GM19328 (cell line): Measurements from ENCODE around the gene SLC22A24.
"Not testable (repeated sequence)": the region's sequence is repeated elsewhere in the genome, so short reads cannot be mapped to it uniquely, and the experiment has no call there.

Experiments
- ATAC-seq: cut with Tn5 transposase; IDR thresholded peaks from one replicate; pipeline ENCODE4 v1.9.1; 2021; ENCODE audit warnings: mild to moderate bottlenecking, moderate library complexity; ENCODE audit not compliant: unreplicated experiment

Gene SLC22A24, protein sequence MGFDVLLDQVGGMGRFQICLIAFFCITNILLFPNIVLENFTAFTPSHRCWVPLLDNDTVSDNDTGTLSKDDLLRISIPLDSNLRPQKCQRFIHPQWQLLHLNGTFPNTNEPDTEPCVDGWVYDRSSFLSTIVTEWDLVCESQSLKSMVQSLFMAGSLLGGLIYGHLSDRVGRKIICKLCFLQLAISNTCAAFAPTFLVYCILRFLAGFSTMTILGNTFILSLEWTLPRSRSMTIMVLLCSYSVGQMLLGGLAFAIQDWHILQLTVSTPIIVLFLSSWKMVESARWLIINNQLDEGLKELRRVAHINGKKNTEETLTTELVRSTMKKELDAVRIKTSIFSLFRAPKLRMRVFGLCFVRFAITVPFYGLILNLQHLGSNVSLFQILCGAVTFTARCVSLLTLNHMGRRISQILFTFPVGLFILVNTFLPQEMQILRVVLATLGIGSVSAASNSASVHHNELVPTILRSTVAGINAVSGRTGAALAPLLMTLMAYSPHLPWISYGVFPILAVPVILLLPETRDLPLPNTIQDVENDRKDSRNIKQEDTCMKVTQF

DNA sequence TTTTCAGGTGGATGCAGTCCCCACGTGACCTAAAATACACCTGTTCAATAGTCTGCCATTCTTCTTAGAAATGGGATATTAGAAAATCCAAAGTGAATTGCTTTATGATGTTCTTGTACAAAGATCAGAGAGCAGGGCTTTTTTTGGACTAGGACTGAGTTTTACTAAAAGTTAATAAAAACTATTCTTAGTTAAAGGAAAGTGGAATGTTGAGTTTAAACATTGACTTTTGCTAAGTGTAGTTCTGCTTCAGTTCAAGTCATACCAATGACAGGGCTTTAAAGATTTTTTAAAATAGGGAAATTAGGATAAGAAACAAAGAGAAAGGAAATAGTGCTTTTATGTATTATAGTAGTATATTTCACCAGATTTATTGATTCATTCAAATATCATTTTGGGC is at the start of gene SLC22A24:
Gene SLC22A24 (minus strand): TSS at position 101 of the 400 bp plus-strand sequence. CDS start 442 bp downstream, outside the sequence.
- ATAC-seq: no peak

DNA sequence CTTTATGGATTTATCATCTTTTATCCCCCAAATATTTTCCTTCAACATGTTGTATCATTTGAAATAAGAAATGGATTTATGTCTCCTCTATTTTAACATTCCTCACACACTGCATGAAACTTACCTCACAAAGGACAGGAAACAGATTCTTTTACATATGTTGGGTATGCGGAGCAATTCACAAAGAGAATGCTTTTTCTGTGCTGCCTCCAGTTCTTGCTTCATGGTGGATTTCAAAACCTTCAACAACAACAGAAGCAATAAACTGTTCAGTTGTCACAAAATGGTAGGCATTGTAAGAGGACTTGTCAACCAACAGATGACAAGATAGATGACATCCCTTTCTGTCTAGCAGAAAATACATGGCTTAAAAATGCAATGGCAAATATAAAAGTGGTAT is 36.5 kb upstream of the SLC22A24 start:
- no peak for ATAC-seq

DNA sequence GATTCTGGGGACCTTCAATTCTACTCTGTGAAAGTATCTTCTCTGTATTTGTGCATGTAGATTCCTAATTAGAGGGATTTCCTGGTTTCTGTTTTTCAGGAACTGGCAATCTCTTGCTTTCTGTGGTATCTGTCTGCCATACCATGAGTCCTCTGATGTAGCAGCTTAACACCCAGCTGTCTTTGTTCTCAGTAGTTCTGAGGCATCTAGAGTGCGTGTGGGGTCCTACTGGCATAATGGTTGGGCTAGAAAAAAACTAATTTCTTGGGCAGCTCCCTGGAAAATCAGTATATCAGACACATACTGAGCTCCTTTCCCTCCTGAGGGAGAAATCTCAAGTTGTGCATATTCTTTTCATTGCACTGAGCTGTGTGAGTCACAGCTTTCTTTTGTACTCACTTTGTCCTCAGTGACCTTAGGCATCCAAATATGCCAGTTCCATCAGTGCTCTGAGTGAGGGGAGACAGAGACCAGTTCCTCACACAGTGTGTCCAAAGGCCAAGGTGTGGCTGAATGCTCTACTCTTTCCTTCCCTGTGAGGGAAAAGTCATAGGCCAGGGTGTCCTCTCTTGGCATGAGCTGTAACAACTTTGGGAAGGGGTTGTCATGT is 35.5 kb upstream of the SLC22A24 start:
- ATAC-seq: no peak

DNA sequence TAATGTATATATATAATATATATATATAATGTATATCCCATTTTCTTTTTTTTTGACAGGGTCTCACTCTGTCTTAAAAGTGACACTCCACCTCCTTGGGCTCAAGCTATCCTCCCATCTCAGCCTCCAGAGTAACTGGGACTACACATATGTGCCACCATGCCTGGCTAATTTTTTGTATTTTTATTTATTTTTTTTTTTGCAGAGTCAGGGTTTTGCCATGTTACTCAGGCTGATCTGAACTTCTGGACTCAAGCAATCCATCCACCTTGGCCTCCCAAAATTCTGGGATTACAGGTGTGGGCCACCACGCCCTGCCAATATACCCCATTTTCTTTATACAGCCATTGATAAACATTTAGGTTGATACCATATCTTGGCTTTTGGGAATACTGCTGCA is 33.9 kb upstream of the SLC22A24 start:
- no peak for ATAC-seq

DNA sequence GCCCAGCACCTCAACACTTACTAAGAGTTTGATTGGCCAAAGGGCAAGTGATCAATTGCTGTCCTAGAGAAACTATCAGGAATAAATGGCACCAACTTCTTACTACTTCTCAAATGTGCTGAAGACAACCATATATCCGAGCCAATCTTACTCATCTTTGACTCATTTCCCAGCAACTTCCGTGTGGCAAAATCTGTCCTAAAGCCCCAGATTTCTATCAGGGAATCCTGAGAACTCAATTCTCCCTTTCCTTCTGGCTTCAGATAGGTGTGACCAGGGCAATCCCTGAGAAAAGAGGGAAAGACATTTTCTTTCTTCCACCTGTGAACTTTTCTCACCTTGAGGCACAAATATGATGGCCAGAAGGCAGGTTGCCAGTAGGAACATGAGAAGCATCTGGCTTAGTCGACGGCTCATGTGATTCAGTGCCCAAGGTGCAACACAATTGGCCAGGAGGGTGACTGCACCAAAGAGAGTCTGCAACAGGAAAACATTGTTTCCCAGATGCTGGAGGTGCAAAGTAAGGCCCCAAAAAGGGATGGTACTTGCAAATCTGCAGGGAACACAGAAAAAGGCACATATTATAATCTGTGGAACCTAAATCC is 21.8 kb upstream of the SLC22A24 start:
- ATAC-seq: no peak

DNA sequence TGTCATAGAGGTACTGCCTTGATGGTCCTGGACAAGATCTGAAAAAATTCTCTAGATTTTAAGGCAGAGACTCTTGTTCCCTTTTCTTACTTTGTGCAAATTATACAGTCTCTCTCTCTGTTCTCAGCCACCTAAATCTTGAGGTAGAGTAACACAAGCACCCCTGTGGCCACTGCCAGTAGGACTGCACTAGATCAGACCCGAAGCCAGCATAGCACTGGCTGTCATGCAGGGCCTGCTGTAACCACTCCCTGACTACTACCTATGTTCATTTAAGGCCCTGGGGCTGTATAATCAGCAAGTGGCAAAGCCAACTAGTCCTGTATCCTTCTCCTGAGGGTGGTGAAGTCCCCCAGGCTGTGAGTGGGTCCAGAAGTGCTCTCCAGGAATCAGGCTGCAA is 11.8 kb upstream of the SLC22A24 start:
- ATAC-seq: no peak

DNA sequence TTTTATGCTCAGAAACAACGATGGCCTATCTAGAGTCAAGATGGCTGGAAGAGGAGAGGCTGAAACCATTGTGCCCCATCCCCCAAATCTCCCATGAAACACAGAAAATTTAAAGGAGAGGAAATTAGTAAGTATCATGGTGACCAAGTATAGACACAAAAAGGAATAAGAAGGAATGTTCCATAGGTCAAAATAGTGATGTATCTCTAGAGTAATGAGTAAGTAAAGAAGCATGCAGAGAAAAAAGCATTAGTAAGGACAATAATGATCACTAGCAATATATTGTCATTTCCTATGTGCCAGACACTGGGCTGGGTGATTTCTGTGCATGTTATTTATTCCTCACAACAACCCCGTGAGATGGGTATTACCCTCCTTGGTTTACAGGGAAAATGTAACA is 2.6 kb upstream of the SLC22A24 start:
- ATAC-seq: no peak

DNA sequence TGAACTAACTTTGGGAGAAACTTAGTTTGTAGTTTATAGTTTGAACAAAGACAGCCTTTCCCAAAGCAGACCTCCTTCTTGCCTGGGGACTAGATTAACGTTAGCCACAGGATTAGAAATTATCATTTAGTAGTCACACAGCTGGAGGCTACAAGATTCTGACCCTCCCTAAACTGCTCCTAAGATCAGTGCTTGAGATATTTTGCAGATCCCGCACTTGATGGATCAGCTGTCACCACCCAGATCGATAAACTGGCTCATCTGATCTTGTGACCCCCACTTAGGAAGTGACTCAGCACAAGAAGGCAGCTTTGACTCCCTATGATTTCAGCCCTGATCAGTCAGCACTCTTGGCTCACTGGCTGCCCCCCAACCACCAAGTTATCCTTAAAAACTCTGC is 1.6 kb downstream of the SLC22A24 start:
- no peak for ATAC-seq

DNA sequence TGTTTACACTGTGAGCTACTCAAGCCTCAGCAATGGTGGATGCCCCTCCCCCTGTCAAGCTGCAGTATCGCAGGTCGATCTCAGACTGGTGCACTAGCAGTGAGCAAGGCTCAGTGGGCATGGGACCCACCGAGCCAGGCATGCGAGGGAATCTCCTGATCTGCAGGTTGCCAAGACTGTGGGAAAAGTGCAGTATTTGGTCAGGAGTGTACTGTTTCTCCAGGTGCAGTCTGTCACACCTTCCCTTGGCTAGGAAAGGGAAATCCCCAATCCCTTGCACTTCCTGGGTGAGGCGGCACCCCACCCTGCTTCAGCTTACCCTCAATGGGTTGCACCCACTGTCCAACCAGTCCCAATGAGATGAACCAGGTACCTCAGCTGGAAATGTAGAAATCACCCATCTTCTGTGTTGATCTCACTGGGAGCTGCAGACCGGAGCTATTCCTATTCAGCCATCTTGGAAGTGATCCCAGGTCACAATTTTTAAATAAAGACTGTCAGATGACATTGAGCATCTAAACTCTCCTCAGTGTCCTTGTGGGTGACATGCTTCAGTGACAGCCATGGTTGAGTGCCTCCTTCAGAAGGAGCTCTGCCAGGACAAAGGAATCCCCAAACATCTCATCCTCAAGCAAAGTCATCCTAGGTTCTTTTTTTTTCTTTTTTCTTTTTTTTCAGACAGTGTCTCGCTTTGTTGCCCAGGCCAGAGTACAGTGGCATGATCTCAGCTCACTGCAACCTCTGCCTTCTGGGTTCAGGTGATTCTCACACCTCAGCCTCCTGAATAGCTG is 10.8 kb downstream of the SLC22A24 start:
- ATAC-seq: no peak

DNA sequence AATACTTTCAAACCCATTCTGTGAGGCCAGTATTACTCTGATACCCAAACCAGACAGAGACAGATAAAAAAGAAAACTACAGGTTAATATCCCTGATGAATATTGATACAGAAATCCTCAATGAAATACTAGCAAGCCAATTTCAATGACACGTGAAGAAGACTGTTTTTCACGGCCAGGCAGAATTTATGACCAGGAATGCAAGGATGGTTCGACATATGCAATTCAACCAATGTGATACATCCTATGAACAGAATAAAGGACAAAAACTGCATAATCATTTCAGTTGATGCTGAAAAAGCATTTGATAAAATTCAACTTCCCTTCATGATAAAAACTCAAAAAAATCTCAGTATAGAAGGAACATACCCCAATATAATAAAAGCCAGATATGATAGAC is 44.5 kb downstream of the SLC22A24 start:
- ATAC-seq: no peak

DNA sequence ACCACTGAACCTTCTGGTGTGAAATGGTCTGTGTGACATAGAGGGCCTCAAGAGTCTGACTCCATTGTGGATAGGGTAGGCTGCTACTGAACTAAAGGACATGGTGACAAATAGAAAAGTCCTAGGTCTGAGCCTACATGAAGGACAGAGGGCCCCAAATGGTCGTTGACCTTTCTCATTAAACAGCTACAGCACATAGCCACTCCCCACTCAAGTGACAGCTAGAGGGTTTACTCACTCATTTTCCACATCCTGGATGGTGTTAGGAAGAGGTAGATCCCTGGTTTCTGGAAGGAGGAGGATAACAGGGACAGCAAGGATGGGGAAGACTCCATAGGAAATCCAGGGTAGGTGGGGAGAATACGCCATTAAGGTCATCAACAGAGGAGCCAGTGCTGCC is 63.3 kb downstream of the SLC22A24 start:
- ATAC-seq: no peak

DNA sequence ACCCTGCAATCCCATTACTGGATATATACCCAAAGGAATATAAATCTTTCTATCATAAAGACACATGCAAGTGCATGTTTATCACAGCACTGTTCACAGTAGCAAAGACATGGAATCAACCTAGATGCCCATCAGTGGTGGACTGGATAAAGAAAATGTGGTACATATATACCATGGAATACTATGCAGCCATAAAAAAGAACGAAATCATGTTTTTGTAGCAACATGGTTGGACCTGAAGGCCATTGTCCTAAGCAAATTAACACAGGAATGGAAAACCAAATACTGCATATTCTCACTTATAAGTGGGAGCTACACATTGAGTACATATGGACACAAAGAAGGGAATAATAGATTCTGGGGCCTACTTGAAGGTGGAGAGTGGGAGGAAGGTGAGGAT is 97.8 kb downstream of the SLC22A24 start:
- not testable (repeated sequence) for ATAC-seq

DNA sequence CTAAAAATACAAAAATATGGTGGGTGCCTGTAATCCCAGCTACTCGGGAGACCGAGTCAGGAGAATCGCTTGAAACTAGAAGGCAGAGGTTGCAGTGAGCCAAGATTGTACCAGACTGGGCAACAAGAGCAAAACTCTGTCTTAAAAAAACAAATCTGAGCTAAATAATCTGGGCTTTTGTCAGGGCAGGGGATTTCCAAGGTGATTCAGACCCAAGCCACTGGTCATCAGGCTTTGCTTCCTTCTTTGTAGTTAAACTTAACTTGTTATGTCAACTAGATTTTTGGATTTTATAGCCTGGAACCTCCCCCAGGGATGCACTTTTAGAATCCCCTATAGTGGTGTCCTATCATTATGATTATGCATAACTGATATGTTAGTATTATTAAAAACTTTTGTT is 101.4 kb downstream of the SLC22A24 start:
- no peak for ATAC-seq

DNA sequence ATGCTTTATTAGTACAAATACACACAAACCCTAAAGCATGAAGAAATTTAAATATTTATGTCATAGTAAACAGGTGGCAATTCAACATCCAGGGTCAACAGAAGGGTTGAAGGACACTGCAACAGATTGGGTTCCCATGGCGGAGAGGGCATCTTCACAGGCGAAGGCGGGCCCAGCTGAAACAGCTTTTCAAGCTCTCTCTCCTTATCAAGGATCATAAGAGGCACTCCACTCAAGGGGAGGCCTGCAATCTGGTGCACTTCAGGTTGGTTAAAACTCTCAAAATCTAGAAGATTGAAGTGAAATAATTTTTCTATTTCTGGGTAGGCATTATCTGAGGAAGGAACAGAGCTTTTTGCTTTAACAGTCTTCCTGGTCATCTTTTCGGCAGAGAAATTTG is 111.6 kb downstream of the SLC22A24 start:
- no peak for ATAC-seq
